ENCODE measurements around the gene WFS1. TPM values are rescaled to one million over a fixed set of nuclear protein-coding genes. Genes with fewer than 3 reads are reported as not detected.
A peak's percentile ranks its signal among the peaks of the same experiment; 100 is the strongest.

The WFS1 gene
- total and polyA plus RNA-seq, 4 donors = 11.9 to 66.1 (median 53.1) TPM

- WGBS, 2 donors = 79 to 81% methylated on average over 12 of the region's 12 CpGs
- Histone ChIP-seq H3K9me3 (ENCODE audit: control insufficient read depth, low read length) (peaks cover 3% of the 10 kb centered on the region), H3K4me1 (ENCODE audit: control insufficient read depth in 1 of 2, insufficient read depth in 2 of 2, low read length in 2 of 2) (no peaks in the 10 kb centered on the region), H3K4me3 (ENCODE audit: low read length in 2 of 2) (no peak overlapping the region), H3K27ac (ENCODE audit: low read depth in 1 of 2, low read length in 2 of 2) (no peak overlapping the region), H3K36me3 (ENCODE audit: control insufficient read depth in 1 of 2, insufficient read depth in 2 of 2, low read length in 1 of 2) (no peaks in the 10 kb centered on the region), H3K27me3 (ENCODE audit: control insufficient read depth in 1 of 2, insufficient read depth in 2 of 2, low read length in 1 of 2) (peaks cover 0 to 1% of the 10 kb centered on the region in 2 donors)
- intact Hi-C loops (cut with DNase I) = no loop called here
- ATAC-seq (ENCODE audit: low FRiP score) = no peak
- DNase-seq = peak in 1 of 2 donors; percentile 25
Measured at GRCh38 chr4:6227412-6228157, 42.1 kb upstream of the WFS1 start.

DNA sequence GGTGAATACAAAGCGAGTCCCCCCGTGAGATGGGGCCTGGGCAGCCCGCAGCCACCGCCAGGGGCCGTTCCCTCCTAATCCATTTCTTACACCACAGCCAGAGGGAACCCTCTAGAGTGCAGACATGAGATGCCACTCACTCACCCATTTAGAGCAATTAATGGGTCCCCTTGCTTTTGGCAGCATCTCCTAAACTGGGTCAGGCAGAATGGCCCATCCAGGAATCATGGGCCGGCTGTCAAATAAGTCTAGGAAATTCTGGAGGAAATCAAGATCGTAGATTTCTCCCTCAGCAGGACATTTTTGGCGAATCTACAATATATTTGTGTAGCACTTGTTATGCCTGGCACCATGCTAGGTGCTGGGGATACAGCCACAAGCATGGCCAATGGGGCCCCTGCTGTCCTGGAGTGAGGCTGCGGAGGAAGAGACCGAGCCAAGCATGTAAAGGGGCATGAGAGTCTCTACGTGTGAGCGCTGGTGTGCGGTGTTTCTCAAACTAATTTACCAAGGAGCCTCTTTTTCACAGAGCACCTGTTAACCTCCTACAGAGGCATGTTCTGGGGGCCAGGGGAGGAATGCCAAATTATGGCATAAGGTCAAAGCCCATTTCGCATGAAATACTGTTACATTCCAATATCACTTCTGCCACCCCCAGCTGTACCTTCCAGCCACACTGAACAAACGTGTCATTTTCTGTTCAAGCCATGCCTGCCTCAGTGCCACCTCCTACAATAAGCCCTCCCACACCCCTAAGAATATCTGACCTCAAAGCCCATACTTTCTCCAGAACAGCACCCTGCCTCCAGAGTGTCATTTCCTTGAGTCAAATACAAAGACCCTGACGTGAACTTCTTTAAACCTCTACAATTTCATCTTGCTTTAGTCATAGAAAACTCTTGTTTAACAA is 41.2 kb upstream of the WFS1 start:
- 49 to 52% methylated on average over 16 of the region's 16 CpGs for WGBS, 2 donors
- intact Hi-C loops (cut with DNase I) = no loop called here
- DNase-seq = peak in 1 of 2 donors; percentile 19
- ATAC-seq (ENCODE audit: low FRiP score) = no peak
- peaks cover 0 to 1% of the 10 kb centered on the region in 2 donors for H3K27me3 ChIP-seq (ENCODE audit: control insufficient read depth in 1 of 2, insufficient read depth in 2 of 2, low read length in 1 of 2)
- H3K36me3 ChIP-seq (ENCODE audit: control insufficient read depth in 1 of 2, insufficient read depth in 2 of 2, low read length in 1 of 2) = no peaks in the 10 kb centered on the region
- no peaks in the 10 kb centered on the region for H3K4me1 ChIP-seq (ENCODE audit: control insufficient read depth in 1 of 2, insufficient read depth in 2 of 2, low read length in 2 of 2)
- H3K27ac ChIP-seq (ENCODE audit: low read depth in 1 of 2, low read length in 2 of 2) = no peak overlapping the region
- no peak overlapping the region for H3K4me3 ChIP-seq (ENCODE audit: low read length in 2 of 2)
- no peaks in the 10 kb centered on the region for H3K9me3 ChIP-seq (ENCODE audit: control insufficient read depth, low read length)

- DNase-seq (peak in 1 of 2 donors; percentile 46), ATAC-seq (ENCODE audit: low FRiP score) (no peak)
- H3K4me1 ChIP-seq (ENCODE audit: control insufficient read depth in 1 of 2, insufficient read depth in 2 of 2, low read length in 2 of 2) = no peaks in the 10 kb centered on the region
- intact Hi-C loops (cut with DNase I) = no loop called here
- WGBS, 2 donors = 6 to 9% methylated on average over 7 of the region's 7 CpGs
- no peaks in the 10 kb centered on the region for H3K36me3 ChIP-seq (ENCODE audit: control insufficient read depth in 1 of 2, insufficient read depth in 2 of 2, low read length in 1 of 2)
- H3K4me3 ChIP-seq (ENCODE audit: low read length in 2 of 2) = no peak overlapping the region
- H3K27ac ChIP-seq (ENCODE audit: low read depth in 1 of 2, low read length in 2 of 2) = no peak overlapping the region
- H3K9me3 ChIP-seq (ENCODE audit: control insufficient read depth, low read length) = no peaks in the 10 kb centered on the region
- H3K27me3 ChIP-seq (ENCODE audit: control insufficient read depth in 1 of 2, insufficient read depth in 2 of 2, low read length in 1 of 2) = peaks cover 0 to under 1% of the 10 kb centered on the region in 2 donors
Measured at GRCh38 chr4:6229095-6229494, 40.6 kb upstream of the WFS1 start.

- Histone ChIP-seq H3K4me3 (ENCODE audit: low read length in 2 of 2) (no peak overlapping the region), H3K27ac (ENCODE audit: low read depth in 1 of 2, low read length in 2 of 2) (no peak overlapping the region), H3K36me3 (ENCODE audit: control insufficient read depth in 1 of 2, insufficient read depth in 2 of 2, low read length in 1 of 2) (no peaks in the 10 kb centered on the region), H3K27me3 (ENCODE audit: control insufficient read depth in 1 of 2, insufficient read depth in 2 of 2, low read length in 1 of 2) (no peaks in the 10 kb centered on the region), H3K4me1 (ENCODE audit: control insufficient read depth in 1 of 2, insufficient read depth in 2 of 2, low read length in 2 of 2) (no peaks in the 10 kb centered on the region), H3K9me3 (ENCODE audit: control insufficient read depth, low read length) (no peaks in the 10 kb centered on the region)
- peak in 1 of 2 donors; percentile 20 for DNase-seq
- no peak for ATAC-seq (ENCODE audit: low FRiP score)
- WGBS, 2 donors = 79% methylated on average over 18 of the region's 18 CpGs
- intact Hi-C loops (cut with DNase I) = no loop called here
Measured at GRCh38 chr4:6229671-6230501, 39.8 kb upstream of the WFS1 start.

GRCh38 chr4:6230502-6230785 is 39.2 kb upstream of the WFS1 start:
- Histone ChIP-seq H3K9me3 (ENCODE audit: control insufficient read depth, low read length) (no peaks in the 10 kb centered on the region), H3K4me3 (ENCODE audit: low read length in 2 of 2) (no peak overlapping the region), H3K27me3 (ENCODE audit: control insufficient read depth in 1 of 2, insufficient read depth in 2 of 2, low read length in 1 of 2) (no peaks in the 10 kb centered on the region), H3K27ac (ENCODE audit: low read depth in 1 of 2, low read length in 2 of 2) (no peak overlapping the region), H3K4me1 (ENCODE audit: control insufficient read depth in 1 of 2, insufficient read depth in 2 of 2, low read length in 2 of 2) (no peaks in the 10 kb centered on the region), H3K36me3 (ENCODE audit: control insufficient read depth in 1 of 2, insufficient read depth in 2 of 2, low read length in 1 of 2) (no peaks in the 10 kb centered on the region)
- 56 to 65% methylated on average over 3 of the region's 3 CpGs for WGBS, 2 donors
- intact Hi-C loops (cut with DNase I) = no loop called here
- ATAC-seq (ENCODE audit: low FRiP score) (no peak), DNase-seq (no peak)

DNA sequence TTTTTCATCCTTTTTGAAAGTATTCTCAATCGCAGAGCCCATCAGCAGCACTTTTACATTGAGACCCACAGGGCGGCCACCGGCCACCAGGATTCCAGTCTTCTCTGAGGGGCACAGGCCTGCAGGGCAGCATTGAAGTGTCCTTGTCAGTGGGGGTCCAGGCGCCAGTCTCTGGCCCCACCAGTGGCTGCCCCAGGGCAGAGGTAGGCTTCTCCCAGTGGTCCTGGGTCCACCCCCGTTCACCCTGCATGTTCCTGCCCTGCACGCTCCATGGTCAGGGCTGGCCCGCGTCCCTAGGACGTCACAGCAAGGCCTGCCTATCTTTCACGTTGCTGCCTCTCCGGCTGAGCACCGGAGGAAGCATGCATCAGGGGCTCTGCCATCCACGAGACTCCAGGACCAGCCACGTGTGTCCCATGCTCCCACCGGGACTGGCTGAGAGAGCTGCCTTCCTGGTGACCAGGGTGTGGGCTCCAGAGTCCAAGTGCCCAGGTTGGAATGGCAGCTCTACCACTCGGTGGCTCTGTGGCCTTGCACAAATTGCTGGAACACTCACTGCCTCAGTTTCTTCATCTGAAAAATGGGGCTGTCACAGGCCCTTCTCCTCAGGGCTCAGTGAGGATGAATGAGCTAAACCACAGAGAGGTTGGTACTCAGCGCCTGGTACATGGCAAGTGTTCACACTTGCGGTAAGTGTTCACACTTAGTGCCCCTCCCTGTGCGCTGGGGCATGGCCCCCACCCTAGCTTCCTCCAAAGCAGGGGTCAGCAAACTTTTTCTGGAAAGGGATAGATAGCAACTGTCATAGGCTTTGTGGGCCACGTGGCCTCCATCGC is 38.6 kb upstream of the WFS1 start:
- Histone ChIP-seq H3K36me3 (ENCODE audit: control insufficient read depth in 1 of 2, insufficient read depth in 2 of 2, low read length in 1 of 2) (no peaks in the 10 kb centered on the region), H3K4me1 (ENCODE audit: control insufficient read depth in 1 of 2, insufficient read depth in 2 of 2, low read length in 2 of 2) (no peaks in the 10 kb centered on the region), H3K27ac (ENCODE audit: low read depth in 1 of 2, low read length in 2 of 2) (no peak overlapping the region), H3K9me3 (ENCODE audit: control insufficient read depth, low read length) (no peaks in the 10 kb centered on the region), H3K4me3 (ENCODE audit: low read length in 2 of 2) (no peak overlapping the region), H3K27me3 (ENCODE audit: control insufficient read depth in 1 of 2, insufficient read depth in 2 of 2, low read length in 1 of 2) (no peaks in the 10 kb centered on the region)
- DNase-seq = peak in 1 of 2 donors; percentile 59
- intact Hi-C loops (cut with DNase I) = no loop called here
- ATAC-seq (ENCODE audit: low FRiP score) = no peak
- WGBS, 2 donors = 88 to 90% methylated on average over 20 to 21 of the region's 21 CpGs

DNA sequence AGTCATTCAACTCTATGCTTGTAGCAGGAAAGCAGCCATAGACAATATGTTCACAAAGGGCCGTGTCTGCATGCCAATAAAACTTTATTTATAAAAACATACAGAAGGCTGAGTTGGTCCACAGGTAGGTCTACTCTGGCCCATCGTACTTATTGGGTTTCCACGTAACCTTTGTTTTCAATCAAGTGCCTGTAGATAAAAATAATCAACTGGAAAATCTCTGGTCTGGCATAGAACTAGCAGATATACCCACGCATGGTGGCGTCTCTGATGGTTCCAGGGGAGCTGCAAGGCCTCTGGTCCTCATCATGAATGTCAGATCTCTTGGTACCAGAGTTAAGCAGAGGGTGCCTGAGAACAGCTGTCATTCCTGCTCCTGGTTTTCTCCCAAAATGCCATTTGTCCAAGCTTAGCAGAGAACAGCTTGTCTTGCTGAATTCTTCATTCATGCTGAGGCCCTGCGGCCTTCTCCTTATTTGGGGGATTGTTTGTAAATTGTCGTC is 37.9 kb upstream of the WFS1 start:
- no peaks in the 10 kb centered on the region for H3K27me3 ChIP-seq (ENCODE audit: control insufficient read depth in 1 of 2, insufficient read depth in 2 of 2, low read length in 1 of 2)
- no peaks in the 10 kb centered on the region for H3K9me3 ChIP-seq (ENCODE audit: control insufficient read depth, low read length)
- no peak overlapping the region for H3K27ac ChIP-seq (ENCODE audit: low read depth in 1 of 2, low read length in 2 of 2)
- H3K4me1 ChIP-seq (ENCODE audit: control insufficient read depth in 1 of 2, insufficient read depth in 2 of 2, low read length in 2 of 2) = no peaks in the 10 kb centered on the region
- DNase-seq (no peak), ATAC-seq (ENCODE audit: low FRiP score) (no peak)
- intact Hi-C loops (cut with DNase I) = no loop called here
- H3K4me3 ChIP-seq (ENCODE audit: low read length in 2 of 2) = no peak overlapping the region
- 74 to 76% methylated on average over 7 of the region's 7 CpGs for WGBS, 2 donors
- H3K36me3 ChIP-seq (ENCODE audit: control insufficient read depth in 1 of 2, insufficient read depth in 2 of 2, low read length in 1 of 2) = no peaks in the 10 kb centered on the region

Measured in aorta (tissue), 5 donors.